ENCODE results near the gene DCST2. TPM values are rescaled to one million over a fixed set of nuclear protein-coding genes. Genes with fewer than 3 reads are reported as not detected.

The DCST2 gene
- total and polyA plus RNA-seq, 2 of the 8 experiments (the other 6 are each of a cell fraction or from before 2014, with no cell fraction given), result 0.43 to 2.1 TPM

- TF ChIP-seq RAD21 (IDR thresholded peaks at IDR 0.05 in 1 of 2, conservative IDR thresholded peaks at IDR 0.05 in 1 of 2; ENCODE audit: low read depth in 2 of 2, low read length in 2 of 2) (peak; percentile 87 to 90), GTF2F1 (IDR thresholded peaks at IDR 0.05; ENCODE audit: borderline replicate concordance, low read depth, low read length) (no peak)
Measured at GRCh38 chr1:155062702-155063411, 29.3 kb upstream of the DCST2 start (continued).

Measured in H1 (cell line).